ENCODE data around the gene INO80.

The INO80 gene

GRCh38 chr15:40932649-40933516 lies 183.2 kb downstream of the INO80 start:
- H3K4me2 ChIP-seq (ENCODE audit: low read length): no peak overlapping the region
- H3K27ac ChIP-seq (ENCODE audit: low read depth, low read length, poor library complexity, severe bottlenecking): no peak overlapping the region
- H3K27me3 ChIP-seq (ENCODE audit: insufficient read depth, low read length): 0 out of 2 replicates have a peak, but pooled peaks cover 4% of the 10 kb centered on the region

GRCh38 chr15:40932156-40932555 lies 183.9 kb downstream of the INO80 start:
- no peaks in the 10 kb centered on the region for H3F3A ChIP-seq (ENCODE audit: insufficient read depth, low read length)
- H3K79me2 ChIP-seq (ENCODE audit: insufficient read depth, low read length): no peaks in the 10 kb centered on the region
- H2AFZ ChIP-seq (ENCODE audit: low read length): no peak overlapping the region
- no peak overlapping the region for H3K9ac ChIP-seq (ENCODE audit: low read length)
- no peak overlapping the region for H3K4me3 ChIP-seq (ENCODE audit: low read depth, low read length, poor library complexity, severe bottlenecking)
- H3K4me1 ChIP-seq (ENCODE audit: insufficient read depth, low read length, severe bottlenecking): peaks cover 42% of the 10 kb centered on the region
- peaks cover 4% of the 10 kb centered on the region; the same call in 1 of the 2 replicates for H3K27me3 ChIP-seq (ENCODE audit: insufficient read depth, low read length)
- no peak overlapping the region for H3K27ac ChIP-seq (ENCODE audit: low read depth, low read length, poor library complexity, severe bottlenecking)
- H3K9me3 ChIP-seq (ENCODE audit: low read length): no peaks in the 10 kb centered on the region
- TF ChIP-seq CTCF (IDR thresholded peaks at IDR 0.05; ENCODE audit: low read length) (no peak), EZH2 (IDR thresholded peaks at IDR 0.05; ENCODE audit: borderline replicate concordance, low read length) (no peak)
- no peaks in the 10 kb centered on the region for H3K9me2 ChIP-seq (ENCODE audit: low read depth, low read length)
- no peak overlapping the region for H3K4me2 ChIP-seq (ENCODE audit: low read length)
- H4K20me1 ChIP-seq (ENCODE audit: insufficient read depth, low read length): no peaks in the 10 kb centered on the region
- H3K36me3 ChIP-seq (ENCODE audit: insufficient read depth, low read length): no peaks in the 10 kb centered on the region

More at GRCh38 chr15:40932649-40933516, 183.2 kb downstream of the INO80 start:
- H3K4me1 ChIP-seq (ENCODE audit: insufficient read depth, low read length, severe bottlenecking): peaks cover 36% of the 10 kb centered on the region
- no peaks in the 10 kb centered on the region for H3K9me3 ChIP-seq (ENCODE audit: low read length)
- H3F3A ChIP-seq (ENCODE audit: insufficient read depth, low read length): no peaks in the 10 kb centered on the region
- no peaks in the 10 kb centered on the region for H3K9me2 ChIP-seq (ENCODE audit: low read depth, low read length)
- no peaks in the 10 kb centered on the region for H4K20me1 ChIP-seq (ENCODE audit: insufficient read depth, low read length)
- no peak overlapping the region for H3K4me3 ChIP-seq (ENCODE audit: low read depth, low read length, poor library complexity, severe bottlenecking)
- no peak overlapping the region for H2AFZ ChIP-seq (ENCODE audit: low read length)
- TF ChIP-seq EZH2 (IDR thresholded peaks at IDR 0.05; ENCODE audit: borderline replicate concordance, low read length) (no peak), CTCF (IDR thresholded peaks at IDR 0.05; ENCODE audit: low read length) (no peak)
- H3K79me2 ChIP-seq (ENCODE audit: insufficient read depth, low read length): no peaks in the 10 kb centered on the region
- no peaks in the 10 kb centered on the region for H3K36me3 ChIP-seq (ENCODE audit: insufficient read depth, low read length)
- no peak overlapping the region for H3K9ac ChIP-seq (ENCODE audit: low read length)

- Histone ChIP-seq H3K9me2 (ENCODE audit: low read depth, low read length) (no peaks in the 10 kb centered on the region), H2AFZ (ENCODE audit: low read length) (no peak overlapping the region), H4K20me1 (ENCODE audit: insufficient read depth, low read length) (no peaks in the 10 kb centered on the region), H3F3A (ENCODE audit: insufficient read depth, low read length) (no peaks in the 10 kb centered on the region), H3K4me3 (ENCODE audit: low read depth, low read length, poor library complexity, severe bottlenecking) (no peak overlapping the region), H3K79me2 (ENCODE audit: insufficient read depth, low read length) (no peaks in the 10 kb centered on the region), H3K27ac (ENCODE audit: low read depth, low read length, poor library complexity, severe bottlenecking) (no peak overlapping the region), H3K27me3 (ENCODE audit: insufficient read depth, low read length) (peaks cover 10% of the 10 kb centered on the region), H3K36me3 (ENCODE audit: insufficient read depth, low read length) (no peaks in the 10 kb centered on the region), H3K9me3 (ENCODE audit: low read length) (no peaks in the 10 kb centered on the region), H3K4me2 (ENCODE audit: low read length) (no peak overlapping the region), H3K4me1 (ENCODE audit: insufficient read depth, low read length, severe bottlenecking) (peaks cover 38% of the 10 kb centered on the region), H3K9ac (ENCODE audit: low read length) (no peak overlapping the region)
- TF ChIP-seq EZH2 (IDR thresholded peaks at IDR 0.05; ENCODE audit: borderline replicate concordance, low read length) (no peak), CTCF (IDR thresholded peaks at IDR 0.05; ENCODE audit: low read length) (no peak)
Observed at GRCh38 chr15:40931300-40932142, 184.6 kb downstream of the INO80 start.

All from OCI-LY1 (cell line).